HEK293T (cell line): ENCODE results near the gene BUB1B.

ENCODE experiments used
- CTCF ChIA-PET: fragments of 350-600 bp; formaldehyde crosslinking; extraction: SDS; loops from one replicate; lab custom pipeline; 2021; ENCODE audit warnings: antibody characterized with exemption, inconsistent platforms; lab: Yijun Ruan, JAX
- POLR2A ChIA-PET: fragments of 350-600 bp; formaldehyde crosslinking; extraction: SDS; loops from one replicate; lab custom pipeline; 2020; ENCODE audit warnings: antibody characterized with exemption, inconsistent platforms; lab: Yijun Ruan, JAX
- DNase-seq: peaks from one replicate; pipeline ENCODE4 v3.0.0; 2012; ENCODE audit warnings: mixed read lengths; ENCODE audit errors: extremely low spot score
- ARNT ChIP-seq: fragments of 450-650 bp; IDR thresholded peaks from 2 replicates; pipeline ENCODE4 v1.6.1; 2017; ENCODE audit warnings: mild to moderate bottlenecking
- BHLHE40 ChIP-seq: fragments of 450-650 bp; IDR thresholded peaks from 2 replicates; pipeline ENCODE4 v1.6.1; 2016; ENCODE audit warnings: mild to moderate bottlenecking, moderate library complexity, borderline replicate concordance
- CTBP1 ChIP-seq: fragments of 450-650 bp; IDR thresholded peaks from 2 replicates; pipeline ENCODE4 v1.6.1; 2016; ENCODE audit warnings: borderline replicate concordance
- ELF4 ChIP-seq: fragments of 450-650 bp; IDR thresholded peaks from 2 replicates; pipeline ENCODE4 v1.6.1; 2017; ENCODE audit warnings: antibody characterized with exemption
- FOXA1 ChIP-seq: fragments of 450-650 bp; IDR thresholded peaks from 2 replicates; pipeline ENCODE4 v1.6.1; 2016; ENCODE audit warnings: mild to moderate bottlenecking
- FOXK2 ChIP-seq: fragments of 450-650 bp; IDR thresholded peaks from 2 replicates; pipeline ENCODE4 v1.6.1; 2016; ENCODE audit warnings: mild to moderate bottlenecking
- FOXM1 ChIP-seq: fragments of 450-650 bp; IDR thresholded peaks from 2 replicates; pipeline ENCODE4 v1.6.1; 2017; ENCODE audit warnings: mild to moderate bottlenecking, borderline replicate concordance
- HDGF ChIP-seq: fragments of 450-650 bp; IDR thresholded peaks from 2 replicates; pipeline ENCODE4 v1.6.1; 2017; ENCODE audit warnings: antibody characterized with exemption, borderline replicate concordance
- L3MBTL2 ChIP-seq: fragments of 450-650 bp; conservative IDR thresholded peaks from 2 replicates; pipeline ENCODE4 v1.6.1; 2016; ENCODE audit warnings: mild to moderate bottlenecking
- LEF1 ChIP-seq: fragments of 450-650 bp; IDR thresholded peaks from 2 replicates; pipeline ENCODE4 v1.6.1; 2017; ENCODE audit warnings: mild to moderate bottlenecking, borderline replicate concordance
- NFRKB ChIP-seq: fragments of 450-650 bp; IDR thresholded peaks from 2 replicates; pipeline ENCODE4 v1.6.1; 2016; ENCODE audit warnings: mild to moderate bottlenecking, moderate library complexity
- PKNOX1 ChIP-seq: fragments of 450-650 bp; IDR thresholded peaks from 2 replicates; pipeline ENCODE4 v1.6.1; 2016
- SP1 ChIP-seq: fragments of 450-650 bp; IDR thresholded peaks from 2 replicates; pipeline ENCODE4 v1.6.1; 2017
- SUZ12 ChIP-seq: fragments of 450-650 bp; IDR thresholded peaks from 2 replicates; pipeline ENCODE4 v1.6.1; 2016; ENCODE audit warnings: mild to moderate bottlenecking
- TARDBP ChIP-seq: fragments of 450-650 bp; IDR thresholded peaks from 2 replicates; pipeline ENCODE4 v1.6.1; 2016
- ZNF384 ChIP-seq: fragments of 450-650 bp; IDR thresholded peaks from 2 replicates; pipeline ENCODE4 v1.6.1; 2016

The BUB1B gene

GRCh38 chr15:40243126-40243810, 82.4 kb downstream of the BUB1B start:
- ChIA-PET CTCF (interaction anchor here (1.5 to 1.6 kb wide), 2 partner anchors 26 to 31 kb away, joined by 3 to 5 read pairs; no protein-coding TSS in a partner anchor), POLR2A (no interaction called here)
- TF ChIP-seq FOXM1 (no peak), HDGF (no peak), L3MBTL2 (no peak), FOXK2 (no peak), BHLHE40 (no peak), FOXA1 (no peak), PKNOX1 (no peak), SUZ12 (no peak), NFRKB (no peak), LEF1 (no peak), TARDBP (no peak), ZNF384 (no peak), CTBP1 (no peak)

GRCh38 chr15:40244961-40245523, 84.2 kb downstream of the BUB1B start:
- ChIA-PET CTCF (interaction anchor here (0.7 to 0.9 kb wide), 3 partner anchors 19 to 510 kb away, joined by 3 read pairs; no protein-coding TSS in a partner anchor), POLR2A (no interaction called here)
- no peak for DNase-seq
- TF ChIP-seq SP1, result no peak
- TF ChIP-seq LEF1, result no peak

More at GRCh38 chr15:40243126-40243810, 82.4 kb downstream of the BUB1B start:
- no peak for DNase-seq

GRCh38 chr15:40245666-40246450, 85.0 kb downstream of the BUB1B start:
- no peak for DNase-seq
- CTCF ChIA-PET, result interaction anchor here (0.9 to 1.4 kb wide), 2 partner anchors 18 to 29 kb away, joined by 3 to 6 read pairs; no protein-coding TSS in a partner anchor
- POLR2A ChIA-PET, result no interaction called here
- TF ChIP-seq LEF1 (no peak), PKNOX1 (no peak), HDGF (no peak), SUZ12 (no peak), SP1 (no peak), ARNT (no peak), BHLHE40 (no peak), ZNF384 (no peak), FOXK2 (no peak), FOXM1 (no peak), L3MBTL2 (no peak), ELF4 (no peak), FOXA1 (no peak)

- ChIA-PET POLR2A (no interaction called here), CTCF (interaction anchor here (0.7 to 1.4 kb wide), 2 partner anchors 28 to 33 kb away, joined by 3 to 6 read pairs; no protein-coding TSS in a partner anchor)
- no peak for DNase-seq
- no peak for TF ChIP-seq HDGF
- TF ChIP-seq CTBP1, result no peak
- TF ChIP-seq FOXK2, result no peak
Observed at GRCh38 chr15:40246496-40247280, 85.8 kb downstream of the BUB1B start.

- TF ChIP-seq FOXA1 (no peak), ZNF384 (no peak), TARDBP (no peak), FOXM1 (no peak), SUZ12 (no peak), NFRKB (no peak), PKNOX1 (no peak), L3MBTL2 (no peak), ELF4 (no peak), HDGF (no peak), ARNT (no peak), FOXK2 (no peak), CTBP1 (no peak), LEF1 (no peak), BHLHE40 (no peak), SP1 (no peak)
- ChIA-PET CTCF (interaction anchor here (0.7 kb wide), 1 partner anchor 32 kb away, joined by 3 read pairs; no protein-coding TSS in a partner anchor), POLR2A (no interaction called here)
- DNase-seq, result no peak
Observed at GRCh38 chr15:40247406-40247971, 86.6 kb downstream of the BUB1B start.
